ENCODE measurements around the gene RAD51B.

DNA sequence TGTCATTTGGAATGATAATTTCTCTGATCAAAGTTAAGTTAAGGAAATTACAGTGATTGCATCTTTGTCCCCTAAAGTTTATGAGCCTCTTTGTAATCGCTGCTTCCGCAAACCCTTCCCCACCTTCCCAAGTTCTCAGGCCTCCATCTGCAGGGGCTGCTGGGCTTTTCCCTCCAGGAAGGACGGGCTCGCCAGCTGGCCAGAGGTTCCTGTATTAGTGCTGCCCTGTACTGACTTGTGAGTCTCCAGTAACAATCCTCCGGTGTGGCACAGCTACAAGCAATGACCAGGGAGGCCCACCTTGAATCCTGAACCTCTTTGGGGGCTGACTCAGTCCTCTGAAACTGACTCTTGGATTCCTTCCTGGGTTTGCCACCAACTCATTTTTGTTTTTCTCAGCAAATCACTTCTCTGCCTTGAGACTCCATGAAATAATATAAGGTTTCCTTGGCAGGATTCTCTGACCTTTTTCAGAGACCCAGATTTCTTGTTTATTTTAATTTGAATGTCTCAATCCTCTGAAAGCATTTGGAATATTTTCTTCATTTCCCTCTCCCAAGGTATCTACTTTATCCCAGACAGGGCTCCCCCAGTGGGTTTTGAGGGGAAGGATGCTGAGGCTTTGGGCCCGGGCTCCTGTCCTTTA lies 574.7 kb downstream of the RAD51B start:
- TF ChIP-seq, protein P1, sequence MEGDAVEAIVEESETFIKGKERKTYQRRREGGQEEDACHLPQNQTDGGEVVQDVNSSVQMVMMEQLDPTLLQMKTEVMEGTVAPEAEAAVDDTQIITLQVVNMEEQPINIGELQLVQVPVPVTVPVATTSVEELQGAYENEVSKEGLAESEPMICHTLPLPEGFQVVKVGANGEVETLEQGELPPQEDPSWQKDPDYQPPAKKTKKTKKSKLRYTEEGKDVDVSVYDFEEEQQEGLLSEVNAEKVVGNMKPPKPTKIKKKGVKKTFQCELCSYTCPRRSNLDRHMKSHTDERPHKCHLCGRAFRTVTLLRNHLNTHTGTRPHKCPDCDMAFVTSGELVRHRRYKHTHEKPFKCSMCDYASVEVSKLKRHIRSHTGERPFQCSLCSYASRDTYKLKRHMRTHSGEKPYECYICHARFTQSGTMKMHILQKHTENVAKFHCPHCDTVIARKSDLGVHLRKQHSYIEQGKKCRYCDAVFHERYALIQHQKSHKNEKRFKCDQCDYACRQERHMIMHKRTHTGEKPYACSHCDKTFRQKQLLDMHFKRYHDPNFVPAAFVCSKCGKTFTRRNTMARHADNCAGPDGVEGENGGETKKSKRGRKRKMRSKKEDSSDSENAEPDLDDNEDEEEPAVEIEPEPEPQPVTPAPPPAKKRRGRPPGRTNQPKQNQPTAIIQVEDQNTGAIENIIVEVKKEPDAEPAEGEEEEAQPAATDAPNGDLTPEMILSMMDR (tag by site-specific recombination; IDR thresholded peaks at IDR 0.05), result no peak
- TF ChIP-seq ZBTB10 (tag by site-specific recombination; IDR thresholded peaks at IDR 0.05) (no peak), PRDM1 (tag by site-specific recombination; IDR thresholded peaks at IDR 0.05) (no peak), ZNF514 (tag by site-specific recombination; IDR thresholded peaks at IDR 0.05) (no peak), ZBTB8A (tag by site-specific recombination; IDR thresholded peaks at IDR 0.05) (no peak), ZNF701 (tag by site-specific recombination; IDR thresholded peaks at IDR 0.05) (no peak), ZBTB48 (tag by site-specific recombination; IDR thresholded peaks at IDR 0.05) (no peak), ZNF777 (tag by site-specific recombination; IDR thresholded peaks at IDR 0.05; ENCODE audit: borderline replicate concordance) (no peak), ZBTB44 (tag by site-specific recombination; IDR thresholded peaks at IDR 0.05) (no peak), ZNF274 (IDR thresholded peaks at IDR 0.05; ENCODE audit: low read length) (no peak), ZNF274 (tag by site-specific recombination; IDR thresholded peaks at IDR 0.05; ENCODE audit: borderline replicate concordance) (no peak), YY1 (tag by site-specific recombination; IDR thresholded peaks at IDR 0.05) (no peak), ZFP3 (tag by site-specific recombination; IDR thresholded peaks at IDR 0.05; ENCODE audit: low read depth) (no peak), ZBTB21 (tag by site-specific recombination; IDR thresholded peaks at IDR 0.05) (no peak)
- TF ChIP-seq, protein P2, sequence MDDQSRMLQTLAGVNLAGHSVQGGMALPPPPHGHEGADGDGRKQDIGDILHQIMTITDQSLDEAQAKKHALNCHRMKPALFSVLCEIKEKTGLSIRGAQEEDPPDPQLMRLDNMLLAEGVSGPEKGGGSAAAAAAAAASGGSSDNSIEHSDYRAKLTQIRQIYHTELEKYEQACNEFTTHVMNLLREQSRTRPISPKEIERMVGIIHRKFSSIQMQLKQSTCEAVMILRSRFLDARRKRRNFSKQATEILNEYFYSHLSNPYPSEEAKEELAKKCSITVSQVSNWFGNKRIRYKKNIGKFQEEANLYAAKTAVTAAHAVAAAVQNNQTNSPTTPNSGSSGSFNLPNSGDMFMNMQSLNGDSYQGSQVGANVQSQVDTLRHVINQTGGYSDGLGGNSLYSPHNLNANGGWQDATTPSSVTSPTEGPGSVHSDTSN (CRISPR knock-in tag; IDR thresholded peaks at IDR 0.05), result no peak

Measured in HEK293 (cell line).